Omental fat pad (tissue), 4 donors: Measurements from ENCODE around the gene TLX1. TPM values are rescaled to one million over a fixed set of nuclear protein-coding genes. Genes with fewer than 3 reads are reported as not detected.

Experiments used
- ATAC-seq: fragments of 150-250 bp; one replicate; pipeline ENCODE4 v1.9.1; 2016; ENCODE audit warnings: mild to moderate bottlenecking, moderate library complexity; ENCODE audit not compliant: low FRiP score
- DNase-seq: peaks from one replicate; pipeline ENCODE4 v3.0.0-alpha.2; 2019; ENCODE audit warnings: low spot score
- CTCF ChIP-seq, 3 donors: fragments of 450-650 bp; IDR thresholded peaks; one replicate each; pipeline ENCODE4 v1.5.1; 2016 to 2017; ENCODE audit warnings: antibody characterized with exemption in 3 of 3, mild to moderate bottlenecking in 3 of 3, moderate library complexity in 2 of 3
- total RNA-seq, 4 donors: library from RNA; depleted of rRNA; stranded (reverse); fragments of >200 nt; gene quantifications; one replicate each; pipeline ENCODE4 v1.1.0, GENCODE V29; 2016

The TLX1 gene
- total RNA-seq, 4 donors from 2014 or later: not detected

- DNase-seq (no peak), ATAC-seq (peak; percentile 30)
- no peak for TF ChIP-seq CTCF (IDR thresholded peaks at IDR 0.05)
Measured at GRCh38 chr10:101120884-101121653, 10.0 kb upstream of the TLX1 start.

- TF ChIP-seq CTCF (IDR thresholded peaks at IDR 0.05): no peak
- DNase-seq: no peak
- ATAC-seq: no peak
Measured at GRCh38 chr10:101121654-101122031, 9.5 kb upstream of the TLX1 start.

- ATAC-seq (no peak), DNase-seq (no peak)
- TF ChIP-seq CTCF (IDR thresholded peaks at IDR 0.05): no peak
Measured at GRCh38 chr10:101122270-101123084, 8.6 kb upstream of the TLX1 start.

GRCh38 chr10:101123085-101123814 is 7.8 kb upstream of the TLX1 start:
- DNase-seq (no peak), ATAC-seq (no peak)
- TF ChIP-seq CTCF (IDR thresholded peaks at IDR 0.05): no peak

GRCh38 chr10:101123815-101124617 is 7.1 kb upstream of the TLX1 start:
- DNase-seq (no peak), ATAC-seq (no peak)
- no peak for TF ChIP-seq CTCF (IDR thresholded peaks at IDR 0.05)

GRCh38 chr10:101124933-101125332 is 6.2 kb upstream of the TLX1 start:
- no peak for TF ChIP-seq CTCF (IDR thresholded peaks at IDR 0.05)
- DNase-seq (no peak), ATAC-seq (no peak)
